H1 (cell line): ENCODE measurements around the gene ADARB2. TPM values are rescaled to one million over a fixed set of nuclear protein-coding genes. Genes with fewer than 3 reads are reported as not detected.

Source experiments
- CTCF ChIA-PET: fragments of 300-600 bp; sonication (Branson Sonifier 250); formaldehyde crosslinking; loops from one replicate; lab custom pipeline; 2021; ENCODE audit not compliant: partially characterized antibody; lab: Charles Lee
- POLR2A ChIA-PET: fragments of 300-600 bp; sonication (Branson Sonifier 250); formaldehyde crosslinking; loops from one replicate; lab custom pipeline; 2021; ENCODE audit warnings: inconsistent platforms; ENCODE audit not compliant: partially characterized antibody; lab: Charles Lee
- DNase-seq, 2 experiments: peaks; one replicate each; pipeline versions ENCODE4 v3.0.0 to v3.0.0-alpha.2; 2010 to 2022; ENCODE audit warnings: low spot score in 2 of 2, low read depth in 1 of 2, mixed read lengths in 1 of 2
- FAIRE-seq: peaks from 2 replicates; lab custom pipeline; 2011; peaks lifted over from hg19 to GRCh38; lab: Jason Lieb, UNC
- H2AFZ ChIP-seq: 2 replicates; pipeline ENCODE4 v1.8.1; 2012; ENCODE audit warnings: low read length, inconsistent platforms
- H2AK5ac ChIP-seq: 2 replicates; pipeline ENCODE4 v1.6.1; 2013; ENCODE audit warnings: low read depth, low read length
- H2BK120ac ChIP-seq: replicated peaks from 2 replicates; pipeline ENCODE3; 2013; ENCODE audit warnings: low read depth, low read length, inconsistent platforms
- H2BK12ac ChIP-seq: 2 replicates; pipeline ENCODE4 v1.6.1; 2013; ENCODE audit warnings: low read depth, low read length
- H2BK15ac ChIP-seq: 2 replicates; pipeline ENCODE4 v1.6.1; 2013; ENCODE audit warnings: low read length
- H2BK20ac ChIP-seq: 2 replicates; pipeline ENCODE4 v1.6.1; 2013; ENCODE audit warnings: low read length
- H2BK5ac ChIP-seq: 2 replicates; pipeline ENCODE4 v1.6.1; 2013; ENCODE audit warnings: low read depth, low read length
- H3K14ac ChIP-seq: 2 replicates; pipeline ENCODE4 v1.6.1; 2013; ENCODE audit warnings: inconsistent platforms; ENCODE audit not compliant: insufficient read length
- H3K18ac ChIP-seq: 2 replicates; pipeline ENCODE4 v1.6.1; 2013; ENCODE audit warnings: low read length; ENCODE audit errors: extremely low read depth
- H3K23ac ChIP-seq: 2 replicates; pipeline ENCODE4 v1.6.1; 2013; ENCODE audit warnings: inconsistent platforms; ENCODE audit not compliant: insufficient read length
- H3K23me2 ChIP-seq: 2 replicates; pipeline ENCODE4 v1.6.1; 2013; ENCODE audit warnings: low read depth, low read length
- H3K27ac ChIP-seq: 2 replicates; pipeline ENCODE4 v1.6.1; 2011; ENCODE audit warnings: low read depth, low read length, inconsistent platforms
- H3K27me3 ChIP-seq, 4 experiments: replicated peaks in 1 of 4; 1 replicate in 1 of 4; 2 replicates in 3 of 4; pipeline versions ENCODE4 v1.6.1 to v1.8.1; 2011 to 2013; ENCODE audit warnings: low read length in 3 of 4, mild to moderate bottlenecking in 3 of 4, inconsistent platforms in 2 of 4, mixed read lengths in 2 of 4, moderate library complexity in 1 of 4; ENCODE audit not compliant: control insufficient read depth in 3 of 4, insufficient read depth in 3 of 4; ENCODE audit errors: extremely low read depth in 1 of 4
- H3K36me3 ChIP-seq, 4 experiments: 2 replicates each; pipeline versions ENCODE4 v1.6.1 to v1.8.1; 2011 to 2013; ENCODE audit warnings: mild to moderate bottlenecking in 4 of 4, low read length in 3 of 4, moderate library complexity in 2 of 4, control low read depth in 1 of 4, inconsistent platforms in 1 of 4; ENCODE audit not compliant: insufficient read depth in 4 of 4, control insufficient read depth in 2 of 4
- H3K4ac ChIP-seq: replicated peaks from 2 replicates; pipeline ENCODE3; 2013; ENCODE audit warnings: low read length, low read depth, mixed read lengths, inconsistent platforms; ENCODE audit not compliant: insufficient read length
- H3K4me1 ChIP-seq, 4 experiments: replicated peaks in 1 of 4; 1 replicate in 1 of 4; 2 replicates in 3 of 4; pipeline versions ENCODE4 v1.6.1 to v1.8.1; 2011 to 2013; ENCODE audit warnings: low read length in 3 of 4, inconsistent platforms in 2 of 4, mixed read lengths in 1 of 4; ENCODE audit not compliant: insufficient read depth in 4 of 4, control insufficient read depth in 3 of 4
- H3K4me2 ChIP-seq, 2 experiments: 2 replicates each; pipeline versions ENCODE4 v1.6.1 to v1.8.1; 2011 to 2013; ENCODE audit warnings: low read depth in 2 of 2, low read length in 2 of 2, control low read depth in 1 of 2, inconsistent platforms in 1 of 2, mild to moderate bottlenecking in 1 of 2; ENCODE audit not compliant: insufficient read depth in 1 of 2
- H3K4me3 ChIP-seq, 4 experiments: fragments of 200-600, 300-600 bp in 1 of 4; sonication (generic), shearing (Covaris generic), sonication (Bioruptor Twin) in 1 of 4; 2 replicates each; pipeline versions ENCODE4 v1.5.1 to v1.8.1; 2011 to 2016; ENCODE audit warnings: low read length in 4 of 4, low read depth in 3 of 4, control low read depth in 2 of 4, inconsistent platforms in 2 of 4, mild to moderate bottlenecking in 2 of 4, mixed read lengths in 1 of 4, moderate library complexity in 1 of 4; ENCODE audit not compliant: insufficient read depth in 2 of 4; ENCODE audit errors: extremely low read depth in 1 of 4
- H3K56ac ChIP-seq: replicated peaks from 2 replicates; pipeline ENCODE3; 2013; ENCODE audit warnings: low read depth, mild to moderate bottlenecking, mixed read lengths, low read length, inconsistent platforms; ENCODE audit not compliant: insufficient read length
- H3K79me1 ChIP-seq: 2 replicates; pipeline ENCODE4 v1.6.1; 2013; ENCODE audit warnings: low read depth, low read length, control low read depth
- H3K79me2 ChIP-seq, 2 experiments: 2 replicates each; pipeline versions ENCODE4 v1.6.1 to v1.8.1; 2012 to 2013; ENCODE audit warnings: low read length in 2 of 2, mild to moderate bottlenecking in 2 of 2, inconsistent platforms in 1 of 2; ENCODE audit not compliant: insufficient read depth in 2 of 2, control insufficient read depth in 1 of 2
- H3K9ac ChIP-seq, 4 experiments: replicated peaks in 1 of 4; 1 replicate in 1 of 4; 2 replicates in 3 of 4; pipeline versions ENCODE4 v1.6.1 to v1.8.1; 2011 to 2013; ENCODE audit warnings: low read depth in 3 of 4, low read length in 3 of 4, control low read depth in 2 of 4, mild to moderate bottlenecking in 2 of 4, moderate library complexity in 2 of 4, inconsistent platforms in 1 of 4; ENCODE audit errors: extremely low read depth in 1 of 4
- H3K9me3 ChIP-seq, 2 experiments: 2 replicates each; pipeline versions ENCODE4 v1.6.1 to v1.8.1; 2012 to 2013; ENCODE audit warnings: mild to moderate bottlenecking in 2 of 2, moderate library complexity in 2 of 2, control low read depth in 1 of 2, inconsistent platforms in 1 of 2, low read depth in 1 of 2, low read length in 1 of 2, mixed read lengths in 1 of 2; ENCODE audit not compliant: insufficient read depth in 2 of 2
- H4K20me1 ChIP-seq, 2 experiments: replicated peaks in 1 of 2; 2 replicates each; pipeline versions ENCODE3 to v1.8.1; 2011 to 2013; ENCODE audit warnings: inconsistent platforms in 2 of 2, low read length in 2 of 2, mild to moderate bottlenecking in 1 of 2; ENCODE audit not compliant: insufficient read depth in 2 of 2, control insufficient read depth in 1 of 2
- H4K5ac ChIP-seq: 2 replicates; pipeline ENCODE4 v1.6.1; 2013; ENCODE audit warnings: low read length, low read depth, mixed read lengths, inconsistent platforms; ENCODE audit not compliant: insufficient read length
- H4K8ac ChIP-seq: 2 replicates; pipeline ENCODE4 v1.8.0; 2013; ENCODE audit warnings: mild to moderate bottlenecking, moderate library complexity, low read length, inconsistent platforms; ENCODE audit not compliant: insufficient read depth; ENCODE audit errors: extremely low read depth
- H4K91ac ChIP-seq: replicated peaks from 2 replicates; pipeline ENCODE3; 2013; ENCODE audit warnings: low read length, mixed read lengths, inconsistent platforms; ENCODE audit not compliant: insufficient read length
- BACH1 ChIP-seq: IDR thresholded peaks from 2 replicates; pipeline ENCODE4 v1.6.1; 2012; ENCODE audit warnings: low read length, improper control_type of control experiment
- CBX5 ChIP-seq: fragments of 300-800, 300-1000 bp; sonication (generic); IDR thresholded peaks from 2 replicates; pipeline ENCODE4 v1.7.1; 2016; ENCODE audit warnings: antibody characterized with exemption, low read length, low read depth
- CEBPB ChIP-seq: IDR thresholded peaks from 2 replicates; pipeline ENCODE4 v1.6.1; 2012; ENCODE audit warnings: low read depth, low read length
- CHD2 ChIP-seq: IDR thresholded peaks from 2 replicates; pipeline ENCODE4 v1.6.1; 2012; ENCODE audit warnings: low read length, improper control_type of control experiment
- EP300 ChIP-seq, 2 experiments: IDR thresholded peaks; 1 replicate in 1 of 2; 2 replicates in 1 of 2; pipeline ENCODE4 v1.6.1; 2011 to 2012; ENCODE audit warnings: low read depth in 2 of 2, low read length in 2 of 2, mild to moderate bottlenecking in 2 of 2, borderline replicate concordance in 1 of 2, inconsistent platforms in 1 of 2, moderate library complexity in 1 of 2
- GABPA ChIP-seq: IDR thresholded peaks from 2 replicates; pipeline ENCODE4 v1.6.1; 2011; ENCODE audit warnings: mild to moderate bottlenecking, low read length, moderate library complexity, borderline replicate concordance; ENCODE audit not compliant: insufficient read depth
- JUN ChIP-seq: IDR thresholded peaks from 2 replicates; pipeline ENCODE4 v1.6.1; 2011; ENCODE audit warnings: low read depth, mild to moderate bottlenecking, improper control_type of control experiment, low read length
- POU5F1 ChIP-seq: IDR thresholded peaks from 2 replicates; pipeline ENCODE4 v1.6.1; 2011; ENCODE audit warnings: low read depth, mild to moderate bottlenecking, low read length, moderate library complexity
- RAD21 ChIP-seq, 2 experiments: IDR thresholded peaks in 1 of 2; conservative IDR thresholded peaks in 1 of 2; 2 replicates each; pipeline ENCODE4 v1.6.1; 2011; ENCODE audit warnings: low read depth in 2 of 2, low read length in 2 of 2, improper control_type of control experiment in 1 of 2, inconsistent platforms in 1 of 2, mild to moderate bottlenecking in 1 of 2, moderate library complexity in 1 of 2
- RNF2 ChIP-seq: fragments of 200-900, 300-1000 bp; sonication (generic); IDR thresholded peaks from 2 replicates; pipeline ENCODE4 v1.7.1; 2016; ENCODE audit warnings: borderline replicate concordance, low read depth, mild to moderate bottlenecking, antibody characterized with exemption, low read length; ENCODE audit not compliant: poor library complexity, severe bottlenecking; ENCODE audit errors: missing control alignments
- RXRA ChIP-seq: IDR thresholded peaks from 2 replicates; pipeline ENCODE4 v1.6.1; 2011; ENCODE audit warnings: low read depth, mild to moderate bottlenecking, low read length, moderate library complexity; ENCODE audit not compliant: insufficient read depth
- SP2 ChIP-seq: IDR thresholded peaks from 2 replicates; pipeline ENCODE4 v1.6.1; 2012; ENCODE audit warnings: mild to moderate bottlenecking, low read length, inconsistent platforms
- SRF ChIP-seq: IDR thresholded peaks from 2 replicates; pipeline ENCODE4 v1.6.1; 2011; ENCODE audit warnings: mild to moderate bottlenecking, low read depth, low read length, moderate library complexity
- TAF7 ChIP-seq: optimal IDR thresholded peaks from 2 replicates; pipeline ENCODE3; 2011; ENCODE audit warnings: low read depth, mild to moderate bottlenecking, inconsistent platforms, low read length, moderate library complexity, borderline replicate concordance
- WGBS, 2 experiments: shearing (Covaris generic) in 1 of 2; methylation state at CpG; one replicate each; pipeline versions ENCODE4 v1.1.6 to v1.1.7; 2013 to 2015; ENCODE audit warnings: low lambda C conversion rate in 2 of 2, mixed read lengths in 2 of 2, inconsistent platforms in 1 of 2, low coverage in 1 of 2, missing lambda C conversion rate in 1 of 2; ENCODE audit not compliant: insufficient replicate concordance in 2 of 2, insufficient coverage in 1 of 2, insufficient read length in 1 of 2; ENCODE audit errors: extremely low coverage in 1 of 2, missing lambda C conversion rate in 1 of 2; 5-methylcytosine and 5-hydroxymethylcytosine counted together
- polyA plus RNA-seq, 7 experiments: library from polyadenylated mRNA; depleted of rRNA in 3 of 7; stranded (reverse) in 5 of 7; unstranded in 2 of 7; fragments of >200 nt in 5 of 7; fragments of 200-250 nt in 2 of 7; gene quantifications; 1 replicate in 5 of 7; 2 replicates in 1 of 7; 4 replicates in 1 of 7; pipeline versions ENCODE4 v1.2.1 to v1.2.3, GENCODE V29; 2011 to 2013; ENCODE audit warnings: missing spikeins in 2 of 7, mixed read lengths in 2 of 7
- total RNA-seq: library from RNA; stranded (reverse); fragmentation: NEBNext Ultra II Directional; extraction: Animal tissue kit (Norgen Biotek cat#: 25700); gene quantifications from 2 replicates; pipeline ENCODE4 v1.2.1, GENCODE V29; 2021

Gene ADARB2
- total and polyA plus RNA-seq, 2 of the 8 experiments (the other 6 are each of a cell fraction or from before 2014, with no cell fraction given) = 2.2 to 2.8 TPM

- no peaks in the 10 kb centered on the region for H3K36me3 ChIP-seq
- no peak overlapping the region for H2BK20ac ChIP-seq
- H2BK5ac ChIP-seq = no peak overlapping the region
- H3K23ac ChIP-seq = no peak overlapping the region
- no peak overlapping the region for H2BK15ac ChIP-seq
- H3K9ac ChIP-seq = no peak overlapping the region
- H2BK12ac ChIP-seq = no peak overlapping the region
- H3K4ac ChIP-seq = no peak overlapping the region
- no peak overlapping the region for H2AK5ac ChIP-seq
- FAIRE-seq (no peak), DNase-seq (no peak)
- no peak overlapping the region for H4K8ac ChIP-seq
- no peaks in the 10 kb centered on the region for H3K27me3 ChIP-seq
- H4K5ac ChIP-seq = no peak overlapping the region
- TF ChIP-seq CBX5 = no peak
- TF ChIP-seq SRF = no peak
- TF ChIP-seq GABPA = no peak
- TF ChIP-seq JUN = no peak
- no peak for TF ChIP-seq EP300 (IDR thresholded peaks at IDR 0.05; ENCODE audit: borderline replicate concordance in 1 of 2, low read depth in 2 of 2, low read length in 2 of 2)
- no peak for TF ChIP-seq BACH1
- no peak for TF ChIP-seq TAF7
- TF ChIP-seq CEBPB = no peak
- no peak for TF ChIP-seq RNF2
- no peak for TF ChIP-seq RXRA
- no peak for TF ChIP-seq SP2
- no peak for TF ChIP-seq RAD21 (IDR thresholded peaks at IDR 0.05 in 1 of 2, conservative IDR thresholded peaks at IDR 0.05 in 1 of 2; ENCODE audit: low read depth in 2 of 2, low read length in 2 of 2)
- no peak for TF ChIP-seq POU5F1
- no peak for TF ChIP-seq CHD2
- 91% methylated on average over 17 of the region's 17 CpGs; no CpG with 5 or more reads in 1 of the 2 experiments for WGBS, 2 experiments
- H3K18ac ChIP-seq = no peak overlapping the region
- H3K79me1 ChIP-seq = no peaks in the 10 kb centered on the region
- H3K4me3 ChIP-seq = no peak overlapping the region
- H3K14ac ChIP-seq = no peak overlapping the region
- H3K4me2 ChIP-seq = no peak overlapping the region
- H2AFZ ChIP-seq = no peak overlapping the region
- no peaks in the 10 kb centered on the region for H3K23me2 ChIP-seq
- ChIA-PET CTCF (no interaction called here), POLR2A (no interaction called here)
- H3K56ac ChIP-seq = no peak overlapping the region
- H3K27ac ChIP-seq = no peak overlapping the region
- no peak overlapping the region for H2BK120ac ChIP-seq
- H3K9me3 ChIP-seq = no peaks in the 10 kb centered on the region
- H3K79me2 ChIP-seq = no peaks in the 10 kb centered on the region
- no peaks in the 10 kb centered on the region for H4K20me1 ChIP-seq
- H4K91ac ChIP-seq = no peak overlapping the region
- peaks cover 0 to 5% (median 1%) of the 10 kb centered on the region in 4 experiments; a peak in 2 of 7 replicates for H3K4me1 ChIP-seq
Observed at GRCh38 chr10:1663226-1663625, 74.1 kb downstream of the ADARB2 start.
